HepG2 (cell line): ENCODE data around the gene HUNK. TPM values are rescaled to one million over a fixed set of nuclear protein-coding genes. Genes with fewer than 3 reads are reported as not detected.

Experiments
- CHD2 ChIP-seq: IDR thresholded peaks from 2 replicates; pipeline ENCODE4 v1.6.1; 2011; ENCODE audit warnings: low read depth, low read length, improper control_type of control experiment
- HOXD1 ChIP-seq: sonication (generic); formaldehyde crosslinking; IDR thresholded peaks from 2 replicates; pipeline ENCODE4 v1.5.0; 2020; ENCODE audit warnings: missing genetic modification reagents
- JUN ChIP-seq: sonication (generic); formaldehyde crosslinking; IDR thresholded peaks from 2 replicates; pipeline ENCODE4 v1.4.0; 2020; ENCODE audit warnings: mild to moderate bottlenecking, missing genetic modification reagents
- NCOA2 ChIP-seq: sonication (generic); formaldehyde crosslinking; IDR thresholded peaks from 2 replicates; pipeline ENCODE4 v1.8.0; 2022; ENCODE audit warnings: inconsistent platforms
- TBX2 ChIP-seq: sonication (generic); formaldehyde crosslinking; IDR thresholded peaks from 2 replicates; pipeline ENCODE4 v1.5.0; 2020; ENCODE audit warnings: missing genetic modification reagents, mild to moderate bottlenecking, borderline replicate concordance
- ZNF232 ChIP-seq: sonication (generic); formaldehyde crosslinking; IDR thresholded peaks from 2 replicates; pipeline ENCODE4 v1.4.0; 2020; ENCODE audit warnings: missing genetic modification reagents, borderline replicate concordance
- ZNF432 ChIP-seq: sonication (generic); formaldehyde crosslinking; IDR thresholded peaks from 2 replicates; pipeline ENCODE4 v1.5.0; 2020; ENCODE audit warnings: missing genetic modification reagents, mild to moderate bottlenecking, borderline replicate concordance
- ZNF629 ChIP-seq: sonication (generic); formaldehyde crosslinking; conservative IDR thresholded peaks from 2 replicates; pipeline ENCODE4 v1.5.0; 2020; ENCODE audit warnings: missing genetic modification reagents
- polyA plus RNA-seq, 8 experiments: library from polyadenylated mRNA; depleted of rRNA in 3 of 8; stranded (reverse) in 7 of 8; unstranded in 1 of 8; fragments of >200 nt; fragmentation: Illumina TruSeq in 4 of 8; extraction: Trizol in 4 of 8; gene quantifications; 2 replicates each; pipeline versions ENCODE4 v1.2.1 to v1.2.3, GENCODE V29; 2011 to 2016; ENCODE audit warnings: low read depth in 4 of 8, missing spikeins in 1 of 8, mixed read lengths in 1 of 8; ENCODE audit not compliant: insufficient read depth in 1 of 8
- total RNA-seq, 5 experiments: library from RNA; depleted of rRNA; stranded (reverse); fragments of >200 nt; fragmentation: Illumina TruSeq; extraction: Trizol; gene quantifications; 2 replicates each; pipeline ENCODE4 v1.2.3, GENCODE V29; 2016; ENCODE audit warnings: low read depth in 1 of 5
- TF ChIP-seq, protein P1 (sequence below): sonication (generic); formaldehyde crosslinking; IDR thresholded peaks from 2 replicates; pipeline ENCODE4 v1.4.0; 2020; ENCODE audit warnings: missing genetic modification reagents, borderline replicate concordance
- TF ChIP-seq, protein P2 (sequence below): sonication (generic); formaldehyde crosslinking; IDR thresholded peaks from 2 replicates; pipeline ENCODE4 v1.5.1; 2020; ENCODE audit warnings: missing genetic modification reagents, mild to moderate bottlenecking, borderline replicate concordance
- TF ChIP-seq, protein P3 (sequence below): fragments of 450-650 bp; IDR thresholded peaks from 2 replicates; pipeline ENCODE4 v1.6.1; 2017; ENCODE audit warnings: mild to moderate bottlenecking
- TF ChIP-seq, protein P4 (sequence below): sonication (generic); formaldehyde crosslinking; IDR thresholded peaks from 2 replicates; pipeline ENCODE4 v1.4.0; 2020; ENCODE audit warnings: mild to moderate bottlenecking, low read depth, missing genetic modification reagents
- TF ChIP-seq, protein P5 (sequence below), 2 experiments: sonication (generic) in 1 of 2; formaldehyde crosslinking in 1 of 2; IDR thresholded peaks; 2 replicates each; pipeline versions ENCODE4 v1.4.0 to v1.6.1; 2016 to 2020; ENCODE audit warnings: borderline replicate concordance in 1 of 2, low read depth in 1 of 2, mild to moderate bottlenecking in 1 of 2, missing genetic modification reagents in 1 of 2

HUNK gene
- total and polyA plus RNA-seq, 2 of the 13 experiments (the other 11 are each of a cell fraction or from before 2014, with no cell fraction given): 1.8 to 1.9 TPM

DNA sequence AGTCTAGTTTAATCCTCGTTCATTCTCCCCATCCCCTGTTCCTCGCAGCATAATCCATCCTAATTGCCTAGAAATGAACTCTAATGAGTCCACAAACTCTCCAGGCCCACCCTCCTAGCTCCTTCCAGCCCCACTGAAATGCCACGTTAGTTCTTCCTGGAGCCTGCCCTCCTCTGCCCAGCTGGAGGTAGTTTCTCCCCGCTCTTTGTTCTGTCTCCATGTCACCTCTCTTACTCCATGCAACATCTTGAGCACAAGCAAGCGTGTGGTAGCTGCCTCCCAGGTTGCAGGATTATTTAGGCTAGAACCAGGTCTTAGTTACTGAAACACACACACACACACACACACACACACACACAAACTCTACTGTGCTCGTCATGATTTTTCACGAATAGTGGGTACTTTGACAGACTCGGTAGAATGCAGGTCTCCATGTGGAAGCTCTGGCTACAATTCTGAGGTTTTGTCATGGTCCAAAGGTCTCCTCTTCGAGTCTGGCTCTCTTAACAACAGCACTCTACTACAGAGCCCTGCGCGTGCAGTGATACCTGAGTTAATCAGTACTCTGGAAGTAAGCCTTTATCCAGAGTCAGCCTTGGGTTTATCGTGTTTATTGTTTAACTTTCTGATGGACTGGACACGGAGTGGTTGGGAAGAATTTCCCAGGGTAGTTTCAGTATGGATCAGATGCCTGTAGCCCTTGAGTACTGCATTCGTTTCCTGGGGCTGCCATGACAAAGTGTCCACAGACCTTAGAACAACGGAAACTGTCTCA, 27.5 kb downstream of the HUNK start (continued):
- TF ChIP-seq, protein P1, sequence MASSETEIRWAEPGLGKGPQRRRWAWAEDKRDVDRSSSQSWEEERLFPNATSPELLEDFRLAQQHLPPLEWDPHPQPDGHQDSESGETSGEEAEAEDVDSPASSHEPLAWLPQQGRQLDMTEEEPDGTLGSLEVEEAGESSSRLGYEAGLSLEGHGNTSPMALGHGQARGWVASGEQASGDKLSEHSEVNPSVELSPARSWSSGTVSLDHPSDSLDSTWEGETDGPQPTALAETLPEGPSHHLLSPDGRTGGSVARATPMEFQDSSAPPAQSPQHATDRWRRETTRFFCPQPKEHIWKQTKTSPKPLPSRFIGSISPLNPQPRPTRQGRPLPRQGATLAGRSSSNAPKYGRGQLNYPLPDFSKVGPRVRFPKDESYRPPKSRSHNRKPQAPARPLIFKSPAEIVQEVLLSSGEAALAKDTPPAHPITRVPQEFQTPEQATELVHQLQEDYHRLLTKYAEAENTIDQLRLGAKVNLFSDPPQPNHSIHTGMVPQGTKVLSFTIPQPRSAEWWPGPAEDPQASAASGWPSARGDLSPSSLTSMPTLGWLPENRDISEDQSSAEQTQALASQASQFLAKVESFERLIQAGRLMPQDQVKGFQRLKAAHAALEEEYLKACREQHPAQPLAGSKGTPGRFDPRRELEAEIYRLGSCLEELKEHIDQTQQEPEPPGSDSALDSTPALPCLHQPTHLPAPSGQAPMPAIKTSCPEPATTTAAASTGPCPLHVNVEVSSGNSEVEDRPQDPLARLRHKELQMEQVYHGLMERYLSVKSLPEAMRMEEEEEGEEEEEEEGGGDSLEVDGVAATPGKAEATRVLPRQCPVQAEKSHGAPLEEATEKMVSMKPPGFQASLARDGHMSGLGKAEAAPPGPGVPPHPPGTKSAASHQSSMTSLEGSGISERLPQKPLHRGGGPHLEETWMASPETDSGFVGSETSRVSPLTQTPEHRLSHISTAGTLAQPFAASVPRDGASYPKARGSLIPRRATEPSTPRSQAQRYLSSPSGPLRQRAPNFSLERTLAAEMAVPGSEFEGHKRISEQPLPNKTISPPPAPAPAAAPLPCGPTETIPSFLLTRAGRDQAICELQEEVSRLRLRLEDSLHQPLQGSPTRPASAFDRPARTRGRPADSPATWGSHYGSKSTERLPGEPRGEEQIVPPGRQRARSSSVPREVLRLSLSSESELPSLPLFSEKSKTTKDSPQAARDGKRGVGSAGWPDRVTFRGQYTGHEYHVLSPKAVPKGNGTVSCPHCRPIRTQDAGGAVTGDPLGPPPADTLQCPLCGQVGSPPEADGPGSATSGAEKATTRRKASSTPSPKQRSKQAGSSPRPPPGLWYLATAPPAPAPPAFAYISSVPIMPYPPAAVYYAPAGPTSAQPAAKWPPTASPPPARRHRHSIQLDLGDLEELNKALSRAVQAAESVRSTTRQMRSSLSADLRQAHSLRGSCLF (CRISPR knock-in tag): no peak
- TF ChIP-seq CHD2: no peak
- peak; percentile 12; the same call in 1 of the 2 replicates for TF ChIP-seq JUN (CRISPR knock-in tag)
- no peak for TF ChIP-seq ZNF432 (CRISPR knock-in tag)
- TF ChIP-seq, protein P2, sequence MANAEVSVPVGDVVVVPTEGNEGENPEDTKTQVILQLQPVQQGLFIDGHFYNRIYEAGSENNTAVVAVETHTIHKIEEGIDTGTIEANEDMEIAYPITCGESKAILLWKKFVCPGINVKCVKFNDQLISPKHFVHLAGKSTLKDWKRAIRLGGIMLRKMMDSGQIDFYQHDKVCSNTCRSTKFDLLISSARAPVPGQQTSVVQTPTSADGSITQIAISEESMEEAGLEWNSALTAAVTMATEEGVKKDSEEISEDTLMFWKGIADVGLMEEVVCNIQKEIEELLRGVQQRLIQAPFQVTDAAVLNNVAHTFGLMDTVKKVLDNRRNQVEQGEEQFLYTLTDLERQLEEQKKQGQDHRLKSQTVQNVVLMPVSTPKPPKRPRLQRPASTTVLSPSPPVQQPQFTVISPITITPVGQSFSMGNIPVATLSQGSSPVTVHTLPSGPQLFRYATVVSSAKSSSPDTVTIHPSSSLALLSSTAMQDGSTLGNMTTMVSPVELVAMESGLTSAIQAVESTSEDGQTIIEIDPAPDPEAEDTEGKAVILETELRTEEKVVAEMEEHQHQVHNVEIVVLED (CRISPR knock-in tag): no peak
- no peak for TF ChIP-seq ZNF629 (CRISPR knock-in tag)
- peak; percentile 72; the same call in 1 of the 2 replicates for TF ChIP-seq TBX2 (CRISPR knock-in tag)
- TF ChIP-seq, protein P3, sequence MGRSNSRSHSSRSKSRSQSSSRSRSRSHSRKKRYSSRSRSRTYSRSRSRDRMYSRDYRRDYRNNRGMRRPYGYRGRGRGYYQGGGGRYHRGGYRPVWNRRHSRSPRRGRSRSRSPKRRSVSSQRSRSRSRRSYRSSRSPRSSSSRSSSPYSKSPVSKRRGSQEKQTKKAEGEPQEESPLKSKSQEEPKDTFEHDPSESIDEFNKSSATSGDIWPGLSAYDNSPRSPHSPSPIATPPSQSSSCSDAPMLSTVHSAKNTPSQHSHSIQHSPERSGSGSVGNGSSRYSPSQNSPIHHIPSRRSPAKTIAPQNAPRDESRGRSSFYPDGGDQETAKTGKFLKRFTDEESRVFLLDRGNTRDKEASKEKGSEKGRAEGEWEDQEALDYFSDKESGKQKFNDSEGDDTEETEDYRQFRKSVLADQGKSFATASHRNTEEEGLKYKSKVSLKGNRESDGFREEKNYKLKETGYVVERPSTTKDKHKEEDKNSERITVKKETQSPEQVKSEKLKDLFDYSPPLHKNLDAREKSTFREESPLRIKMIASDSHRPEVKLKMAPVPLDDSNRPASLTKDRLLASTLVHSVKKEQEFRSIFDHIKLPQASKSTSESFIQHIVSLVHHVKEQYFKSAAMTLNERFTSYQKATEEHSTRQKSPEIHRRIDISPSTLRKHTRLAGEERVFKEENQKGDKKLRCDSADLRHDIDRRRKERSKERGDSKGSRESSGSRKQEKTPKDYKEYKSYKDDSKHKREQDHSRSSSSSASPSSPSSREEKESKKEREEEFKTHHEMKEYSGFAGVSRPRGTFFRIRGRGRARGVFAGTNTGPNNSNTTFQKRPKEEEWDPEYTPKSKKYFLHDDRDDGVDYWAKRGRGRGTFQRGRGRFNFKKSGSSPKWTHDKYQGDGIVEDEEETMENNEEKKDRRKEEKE: no peak
- TF ChIP-seq ZNF232 (CRISPR knock-in tag): no peak
- TF ChIP-seq, protein P4, sequence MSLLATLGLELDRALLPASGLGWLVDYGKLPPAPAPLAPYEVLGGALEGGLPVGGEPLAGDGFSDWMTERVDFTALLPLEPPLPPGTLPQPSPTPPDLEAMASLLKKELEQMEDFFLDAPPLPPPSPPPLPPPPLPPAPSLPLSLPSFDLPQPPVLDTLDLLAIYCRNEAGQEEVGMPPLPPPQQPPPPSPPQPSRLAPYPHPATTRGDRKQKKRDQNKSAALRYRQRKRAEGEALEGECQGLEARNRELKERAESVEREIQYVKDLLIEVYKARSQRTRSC: no peak
- TF ChIP-seq HOXD1 (CRISPR knock-in tag): no peak
- TF ChIP-seq, protein P5, sequence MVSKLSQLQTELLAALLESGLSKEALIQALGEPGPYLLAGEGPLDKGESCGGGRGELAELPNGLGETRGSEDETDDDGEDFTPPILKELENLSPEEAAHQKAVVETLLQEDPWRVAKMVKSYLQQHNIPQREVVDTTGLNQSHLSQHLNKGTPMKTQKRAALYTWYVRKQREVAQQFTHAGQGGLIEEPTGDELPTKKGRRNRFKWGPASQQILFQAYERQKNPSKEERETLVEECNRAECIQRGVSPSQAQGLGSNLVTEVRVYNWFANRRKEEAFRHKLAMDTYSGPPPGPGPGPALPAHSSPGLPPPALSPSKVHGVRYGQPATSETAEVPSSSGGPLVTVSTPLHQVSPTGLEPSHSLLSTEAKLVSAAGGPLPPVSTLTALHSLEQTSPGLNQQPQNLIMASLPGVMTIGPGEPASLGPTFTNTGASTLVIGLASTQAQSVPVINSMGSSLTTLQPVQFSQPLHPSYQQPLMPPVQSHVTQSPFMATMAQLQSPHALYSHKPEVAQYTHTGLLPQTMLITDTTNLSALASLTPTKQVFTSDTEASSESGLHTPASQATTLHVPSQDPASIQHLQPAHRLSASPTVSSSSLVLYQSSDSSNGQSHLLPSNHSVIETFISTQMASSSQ (IDR thresholded peaks at IDR 0.05; ENCODE audit: low read depth): peak; percentile 84
- TF ChIP-seq, protein P5 (CRISPR knock-in tag; IDR thresholded peaks at IDR 0.05; ENCODE audit: borderline replicate concordance): peak; percentile 94
- TF ChIP-seq NCOA2: peak; percentile 68; the same call in 1 of the 2 replicates
